Measurements from ENCODE around the gene AGPAT3.

The AGPAT3 gene

GRCh38 chr21:43922949-43923348 is 57.9 kb downstream of the AGPAT3 start:
- no peak for DNase-seq (ENCODE audit: low spot score)

DNA sequence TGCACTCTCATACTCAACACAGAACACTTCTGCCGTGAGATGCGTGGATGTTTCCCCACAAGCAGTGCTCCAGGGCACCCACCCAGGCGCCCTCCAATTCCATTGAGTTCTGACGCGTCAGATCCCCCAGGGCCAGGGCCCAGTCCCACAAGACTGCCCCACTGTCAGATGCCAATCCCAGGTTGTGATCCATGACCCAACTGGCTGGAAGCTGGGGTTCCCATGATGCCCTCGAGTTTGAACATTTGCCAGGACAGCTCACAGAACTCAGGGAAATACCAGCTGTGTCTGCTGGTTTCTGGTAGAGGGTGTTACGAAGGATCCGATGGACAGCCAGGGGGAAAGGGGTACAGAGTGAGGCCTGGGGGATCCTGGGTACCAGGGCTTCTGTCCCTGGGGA is 58.4 kb downstream of the AGPAT3 start:
- no peak for DNase-seq (ENCODE audit: low spot score)

DNA sequence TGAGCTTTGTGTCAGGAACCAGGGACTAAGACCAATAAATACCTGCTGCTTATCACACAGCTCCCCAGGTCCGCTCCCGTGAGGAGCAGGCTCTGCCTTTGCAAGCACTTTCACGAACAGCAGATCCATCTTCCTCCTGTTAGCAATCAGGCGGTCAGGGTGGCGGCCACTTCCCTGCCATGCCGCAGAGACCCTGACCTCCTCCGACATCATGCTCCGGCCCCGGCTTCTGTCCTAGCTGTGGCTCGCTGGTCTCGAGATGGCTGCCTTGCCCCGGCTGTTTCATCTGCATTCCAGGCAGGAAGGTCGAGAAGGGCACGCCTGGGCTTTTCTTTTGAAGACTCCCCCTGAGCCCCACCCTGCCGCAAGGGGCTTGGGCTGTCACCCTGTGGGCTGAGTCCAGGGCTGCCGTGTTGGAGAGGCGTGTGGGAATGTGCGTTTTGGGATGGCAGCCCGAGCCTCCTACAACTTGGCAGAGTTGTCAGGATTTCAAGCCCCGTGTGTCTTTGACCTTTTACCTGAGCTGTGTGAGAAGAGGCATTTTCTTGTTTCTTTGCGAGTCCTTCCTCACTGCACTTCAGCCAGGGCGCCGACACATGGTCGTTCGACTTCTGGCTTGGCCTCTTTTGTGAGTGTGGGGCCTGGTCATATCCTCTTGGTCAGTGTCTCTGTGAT is 59.5 kb downstream of the AGPAT3 start:
- no peak for DNase-seq (ENCODE audit: low spot score)

GRCh38 chr21:43925096-43925481 is 60.1 kb downstream of the AGPAT3 start:
- DNase-seq (ENCODE audit: low spot score) = no peak

GRCh38 chr21:43925609-43926008 is 60.6 kb downstream of the AGPAT3 start:
- no peak for DNase-seq (ENCODE audit: low spot score)

DNA sequence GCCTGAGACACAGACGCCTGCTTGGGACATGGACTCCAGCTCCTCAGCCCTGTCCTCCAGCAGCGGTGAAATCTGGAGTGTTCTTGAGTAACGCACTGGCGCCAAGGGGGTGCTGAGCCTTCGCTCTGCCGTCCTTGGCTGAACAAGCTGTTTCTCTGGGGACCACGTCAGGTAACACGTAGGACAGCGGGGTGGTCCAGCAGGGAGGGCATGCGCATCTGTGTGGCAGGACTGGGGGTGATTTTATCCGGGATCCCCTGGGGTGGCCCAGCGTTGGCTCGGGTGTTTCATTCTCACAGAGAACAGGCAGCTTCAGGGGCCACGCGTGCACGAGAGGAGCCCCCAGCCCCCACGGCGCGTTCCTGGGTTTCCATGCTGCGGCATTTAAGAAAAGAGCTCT is 61.2 kb downstream of the AGPAT3 start:
- no peak for DNase-seq (ENCODE audit: low spot score)

DNA sequence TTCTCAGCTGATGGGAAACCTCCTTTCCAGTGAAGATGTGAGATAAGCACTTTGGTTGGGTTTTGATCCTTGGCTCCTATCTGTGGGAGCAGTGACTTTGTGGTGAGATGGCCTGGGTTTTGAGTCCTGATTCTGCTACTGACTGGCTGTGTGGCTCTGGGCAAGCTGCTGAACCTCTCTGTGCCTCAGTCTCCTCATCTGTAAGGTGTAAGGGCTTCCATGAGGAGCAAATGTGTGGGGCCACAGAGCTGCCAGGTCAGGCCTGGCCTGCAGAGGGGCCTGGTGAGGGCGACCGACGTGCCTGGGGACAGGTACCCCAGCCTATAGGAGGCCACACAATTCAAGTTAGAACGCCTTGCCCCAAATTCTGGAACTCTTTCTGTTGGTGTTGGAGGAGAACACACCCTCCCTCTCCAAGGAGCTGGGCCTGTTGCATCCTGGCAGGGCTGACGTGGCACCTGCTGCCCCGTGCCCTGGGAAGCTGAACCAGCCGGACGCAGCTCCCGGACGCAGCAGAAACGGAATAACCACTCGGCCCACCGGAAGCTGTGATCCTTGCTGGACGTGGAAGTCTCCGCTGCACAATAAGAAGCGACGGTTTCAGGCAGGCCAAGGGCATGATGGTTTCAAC is 62.7 kb downstream of the AGPAT3 start:
- DNase-seq (ENCODE audit: low spot score) = no peak

DNA sequence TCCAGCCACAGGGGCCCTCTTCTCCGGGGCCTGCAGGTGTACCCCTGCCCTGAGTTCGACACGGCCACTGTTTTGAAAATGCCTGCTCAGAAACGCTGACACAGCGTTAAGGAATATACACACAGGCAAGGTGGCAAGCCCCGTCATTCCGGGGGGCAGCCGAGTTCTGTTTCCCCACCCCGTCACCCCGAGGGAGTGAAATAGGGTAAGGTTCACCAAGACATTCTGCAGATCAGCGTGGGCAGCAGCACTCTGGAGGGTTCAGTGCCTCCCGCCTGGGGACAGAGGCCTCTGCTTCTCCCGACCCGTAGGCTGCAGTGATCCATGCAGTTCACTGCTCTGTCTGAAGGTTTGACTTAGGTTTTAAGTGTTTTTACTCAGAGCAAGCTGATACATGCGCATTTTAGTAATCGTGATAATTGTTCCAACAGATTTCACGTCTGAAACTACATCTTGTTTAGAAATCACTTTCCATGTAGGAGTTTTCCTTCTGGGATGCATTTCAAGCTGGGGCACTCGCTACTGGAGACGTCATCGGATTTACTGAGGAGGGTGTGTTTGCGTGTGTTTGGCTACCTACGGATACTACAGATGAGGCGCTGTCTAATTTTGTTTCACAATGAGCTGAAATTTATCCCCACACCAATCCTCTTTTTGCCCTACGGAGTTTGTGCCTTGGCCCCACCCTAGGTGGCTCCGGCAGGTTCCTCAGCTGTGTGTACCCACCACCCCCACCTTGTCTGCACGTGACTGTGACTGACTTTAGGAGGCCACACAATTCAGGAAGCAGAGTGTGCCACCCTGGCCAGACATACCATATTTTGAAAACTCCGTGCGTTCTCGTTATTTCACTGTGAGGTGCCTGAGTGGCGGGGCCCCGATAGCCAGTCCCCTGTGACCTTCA is 63.5 kb downstream of the AGPAT3 start:
- DNase-seq (ENCODE audit: low spot score) = no peak

- DNase-seq (ENCODE audit: low spot score) = no peak
Observed at GRCh38 chr21:43929217-43929971, 64.4 kb downstream of the AGPAT3 start.

GRCh38 chr21:43930074-43930847 is 65.2 kb downstream of the AGPAT3 start:
- DNase-seq (ENCODE audit: low spot score) = no peak

DNA sequence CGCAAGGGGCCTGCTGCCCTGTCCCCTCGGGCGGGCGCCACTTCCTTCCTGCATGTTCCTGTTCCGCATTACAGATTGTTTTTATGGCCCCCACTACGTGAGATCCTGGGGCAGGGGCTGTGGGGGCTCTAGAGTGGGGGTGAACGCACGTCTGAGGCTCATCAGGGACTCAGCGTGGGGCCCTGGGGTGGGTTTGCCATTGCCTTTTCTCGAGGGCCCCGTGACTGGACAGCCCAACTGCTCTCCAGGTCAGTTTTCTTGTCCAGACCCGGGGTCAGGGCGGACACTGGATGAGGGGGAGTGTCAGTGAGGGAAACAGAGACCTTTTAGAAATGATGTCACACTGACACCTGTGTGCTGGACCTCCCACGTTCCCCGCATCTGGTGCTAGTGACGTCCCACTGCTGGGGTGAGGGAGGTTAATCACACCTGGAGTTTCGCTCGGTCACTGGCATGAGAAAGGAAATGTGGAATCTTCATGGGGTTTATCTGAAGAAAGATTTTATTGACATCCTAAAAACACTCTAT is 65.9 kb downstream of the AGPAT3 start:
- no peak for DNase-seq (ENCODE audit: low spot score)

- DNase-seq (ENCODE audit: low spot score) = no peak
Observed at GRCh38 chr21:43931489-43931888, 66.5 kb downstream of the AGPAT3 start.

- DNase-seq (ENCODE audit: low spot score) = no peak
Observed at GRCh38 chr21:43932005-43932404, 67.0 kb downstream of the AGPAT3 start.

DNA sequence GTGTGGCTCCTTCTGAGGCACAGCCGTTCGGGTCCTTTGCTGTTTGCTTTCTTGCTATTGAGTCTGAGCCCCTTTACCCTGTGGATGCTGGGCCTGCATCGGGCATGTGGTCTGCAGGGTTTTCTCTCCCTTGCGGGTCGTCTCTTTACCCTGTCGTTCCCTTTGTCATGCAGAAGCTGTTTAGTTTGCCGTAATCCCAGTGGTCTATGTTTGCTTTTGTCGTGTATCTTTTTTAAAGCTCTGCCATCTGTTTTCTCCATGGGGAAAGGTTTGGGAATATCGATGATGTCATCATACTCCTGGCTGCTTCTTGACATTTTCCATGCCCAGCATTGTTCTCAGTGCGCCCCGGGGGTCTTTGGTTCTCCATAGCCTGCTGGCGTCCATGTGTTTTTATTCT is 68.2 kb downstream of the AGPAT3 start:
- no peak for DNase-seq (ENCODE audit: low spot score)

GRCh38 chr21:43933680-43934079 is 68.7 kb downstream of the AGPAT3 start:
- DNase-seq (ENCODE audit: low spot score) = no peak

DNA sequence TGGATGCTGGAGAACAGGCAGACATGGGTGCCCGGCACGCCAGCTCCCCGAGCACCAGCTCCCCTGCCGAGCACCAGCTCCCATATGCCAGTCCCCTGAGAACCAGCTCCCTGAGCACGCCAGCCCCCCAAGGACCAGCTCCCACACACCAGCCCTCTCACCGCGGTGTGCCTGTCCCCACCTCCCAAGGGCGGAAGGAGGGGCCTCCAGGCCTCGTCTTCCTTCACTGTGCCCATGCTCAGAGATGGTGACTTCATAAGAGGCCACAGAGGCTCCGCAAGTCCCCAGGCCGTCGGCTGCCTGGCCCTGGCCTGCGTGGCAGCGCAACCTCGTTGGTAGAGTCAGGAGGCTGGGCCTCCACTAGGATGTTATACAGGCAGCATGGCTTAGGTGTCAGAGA is 69.1 kb downstream of the AGPAT3 start:
- no peak for DNase-seq (ENCODE audit: low spot score)

GRCh38 chr21:43934716-43935705 is 70.0 kb downstream of the AGPAT3 start:
- no peak for DNase-seq (ENCODE audit: low spot score)

GRCh38 chr21:43935711-43936110 is 70.7 kb downstream of the AGPAT3 start:
- DNase-seq (ENCODE audit: low spot score) = no peak

DNA sequence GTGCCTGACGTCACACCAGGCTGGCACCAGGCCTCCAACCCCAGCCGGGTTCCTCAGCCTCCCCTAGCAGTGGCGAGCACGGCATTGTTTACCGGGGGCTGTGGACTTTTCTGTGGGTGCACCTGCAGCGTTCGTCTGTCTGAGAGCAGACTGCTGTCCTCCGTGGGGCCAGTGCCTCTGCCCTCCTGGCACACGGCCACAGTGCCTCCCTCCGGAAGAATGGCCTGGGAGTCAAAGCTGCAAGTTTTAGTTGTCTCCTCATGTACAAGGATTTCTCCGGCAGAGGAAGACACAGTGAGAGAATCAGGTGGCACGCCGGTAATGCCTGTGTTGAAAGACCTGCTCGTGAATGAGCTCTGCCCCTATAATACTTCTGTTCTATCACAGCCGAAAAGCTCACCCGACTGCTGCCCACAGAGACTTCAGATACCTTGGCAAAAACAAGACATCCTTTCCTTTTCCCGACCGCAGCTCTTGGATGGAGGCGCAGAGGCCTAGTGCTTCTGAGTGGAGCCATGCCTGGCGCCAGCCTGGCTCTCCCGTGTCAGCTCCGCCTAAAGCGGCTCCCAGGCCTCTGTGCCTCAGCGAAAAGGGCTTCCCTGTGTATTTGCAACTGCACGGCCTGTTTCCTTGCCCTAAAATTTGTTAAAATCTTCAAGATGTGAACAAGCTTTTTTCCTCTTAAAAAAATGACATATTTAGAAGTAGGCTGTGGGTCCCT is 71.4 kb downstream of the AGPAT3 start:
- no peak for DNase-seq (ENCODE audit: low spot score)

Data from kidney capillary endothelial cell (primary cell).